ENCODE measurements around the gene USP30.

- TF ChIP-seq EZH2 (IDR thresholded peaks at IDR 0.05) = no peak
- TF ChIP-seq POLR2AphosphoS5 (IDR thresholded peaks at IDR 0.05; ENCODE audit: borderline replicate concordance, low read depth, low read length) = no peak
These were observed 12.9 kb downstream of the USP30 start for GRCh38 chr12:109065154-109065852.

All from SK-N-MC (cell line).